HepG2 (cell line): ENCODE results near the gene TF. TPM values are rescaled to one million over a fixed set of nuclear protein-coding genes. Genes with fewer than 3 reads are reported as not detected.
A peak's percentile ranks its signal among the peaks of the same experiment; 100 is the strongest.

Experiments
- ATAC-seq: fragments of 200-7000 bp; cut with Tn5 transposase; 3 replicates; pipeline ENCODE4 v1.9.1; 2020; ENCODE audit warnings: mild to moderate bottlenecking, moderate library complexity
- BruUV-seq: library from RNA; stranded (reverse); fragments of 400-500 nt; replicated peaks from 2 replicates; lab custom pipeline; 2021; lab: Mats Ljungman, UMichigan
- CTCF ChIA-PET: fragments of 300-600 bp; formaldehyde crosslinking; extraction: SDS; loops from one replicate; lab custom pipeline; 2021; ENCODE audit warnings: low total read pairs, inconsistent platforms, low intra/inter-chr PET ratio; lab: Yijun Ruan, JAX
- POLR2A ChIA-PET: fragments of 350-600 bp; sonication (Branson Sonifier 250); formaldehyde crosslinking; loops from one replicate; lab custom pipeline; 2020; ENCODE audit warnings: antibody characterized with exemption, inconsistent platforms; lab: Yijun Ruan, JAX
- DNase-seq: peaks from one replicate; pipeline ENCODE4 v3.0.0-alpha.2; 2015; ENCODE audit warnings: low spot score
- FAIRE-seq: peaks from 3 replicates; lab custom pipeline; 2011; peaks lifted over from hg19 to GRCh38; lab: Jason Lieb, UNC
- H2AFZ ChIP-seq: one replicate; pipeline ENCODE4 v1.6.1; 2011; ENCODE audit warnings: low read length, inconsistent platforms
- H3K27ac ChIP-seq: fragments of 300-600 bp; 3 replicates; pipeline ENCODE4 v1.8.0; 2011; ENCODE audit warnings: mixed run types, mild to moderate bottlenecking, mixed read lengths, low read length, inconsistent platforms; ENCODE audit not compliant: insufficient read depth; ENCODE audit errors: extremely low read length
- H3K27me3 ChIP-seq, 2 experiments: fragments of 200-600 bp in 1 of 2; 2 replicates in 1 of 2; 3 replicates in 1 of 2; pipeline versions ENCODE4 v1.6.0 to v1.8.0; 2011; ENCODE audit warnings: low read length in 2 of 2, mild to moderate bottlenecking in 2 of 2, moderate library complexity in 2 of 2, inconsistent platforms in 1 of 2; ENCODE audit not compliant: insufficient read depth in 2 of 2, control insufficient read depth in 1 of 2
- H3K36me3 ChIP-seq, 2 experiments: fragments of 200-600 bp in 1 of 2; replicated peaks in 1 of 2; 2 replicates in 1 of 2; 3 replicates in 1 of 2; pipeline versions ENCODE4 v1.5.1 to v1.8.0; 2011; ENCODE audit warnings: low read length in 2 of 2, inconsistent platforms in 1 of 2; ENCODE audit not compliant: insufficient read depth in 2 of 2, control insufficient read depth in 1 of 2
- H3K4me1 ChIP-seq: 2 replicates; pipeline ENCODE4 v1.5.1; 2012; ENCODE audit warnings: low read length, inconsistent platforms; ENCODE audit not compliant: insufficient read depth
- H3K4me2 ChIP-seq: 2 replicates; pipeline ENCODE4 v1.6.0; 2011; ENCODE audit warnings: low read depth, low read length, inconsistent platforms
- H3K4me3 ChIP-seq, 3 experiments: fragments of 200-600 bp in 1 of 3; sonication (generic), shearing (Covaris generic) in 1 of 3; replicated peaks in 1 of 3; 2 replicates each; pipeline ENCODE4 v1.5.1; 2011 to 2016; ENCODE audit warnings: low read length in 3 of 3, inconsistent platforms in 2 of 3, low read depth in 2 of 3, mild to moderate bottlenecking in 2 of 3, control low read depth in 1 of 3, mixed read lengths in 1 of 3; ENCODE audit not compliant: insufficient read depth in 1 of 3
- H3K79me2 ChIP-seq: one replicate; pipeline ENCODE4 v1.6.1; 2011; ENCODE audit warnings: low read length, inconsistent platforms; ENCODE audit not compliant: insufficient read depth
- H3K9ac ChIP-seq: 2 replicates; pipeline ENCODE4 v1.6.0; 2011; ENCODE audit warnings: mild to moderate bottlenecking, low read depth, low read length, inconsistent platforms; ENCODE audit not compliant: insufficient read depth
- H3K9me3 ChIP-seq: 2 replicates; pipeline ENCODE4 v1.5.1; 2012; ENCODE audit warnings: mild to moderate bottlenecking, low read length
- H4K20me1 ChIP-seq: 2 replicates; pipeline ENCODE4 v1.6.0; 2011; ENCODE audit warnings: inconsistent platforms, mild to moderate bottlenecking, low read length, moderate library complexity; ENCODE audit not compliant: insufficient read depth
- AGO2 ChIP-seq: fragments of 200-400 bp; formaldehyde crosslinking; optimal IDR thresholded peaks from 2 replicates; pipeline ENCODE3; 2017; ENCODE audit warnings: mild to moderate bottlenecking, low read depth, low read length, moderate library complexity
- BRF2 ChIP-seq: sonication (generic); formaldehyde crosslinking; IDR thresholded peaks from 2 replicates; pipeline ENCODE4 v1.8.1; 2022; ENCODE audit warnings: mild to moderate bottlenecking, missing genetic modification reagents
- CBX2 ChIP-seq, 2 experiments: fragments of 200-600 bp in 1 of 2; sonication (generic); formaldehyde crosslinking in 1 of 2; IDR thresholded peaks; 2 replicates each; pipeline versions ENCODE4 v1.7.0 to v1.8.1; 2018 to 2022; ENCODE audit warnings: low read depth in 2 of 2, low read length in 1 of 2, mild to moderate bottlenecking in 1 of 2, missing genetic modification reagents in 1 of 2
- DNMT3B ChIP-seq: conservative IDR thresholded peaks from 2 replicates; pipeline ENCODE4 v1.6.1; 2016; ENCODE audit warnings: missing biosample characterization, control low read depth
- JDP2 ChIP-seq: sonication (generic); formaldehyde crosslinking; IDR thresholded peaks from 2 replicates; pipeline ENCODE4 v1.8.1; 2022; ENCODE audit warnings: missing genetic modification reagents, borderline replicate concordance
- NONO ChIP-seq, 2 experiments: fragments of 450-650 bp in 1 of 2; sonication (generic) in 1 of 2; formaldehyde crosslinking in 1 of 2; IDR thresholded peaks in 1 of 2; conservative IDR thresholded peaks in 1 of 2; 2 replicates each; pipeline versions ENCODE4 v1.6.1 to v1.8.0; 2017 to 2022; ENCODE audit warnings: mild to moderate bottlenecking in 1 of 2, missing genetic modification reagents in 1 of 2, moderate library complexity in 1 of 2
- PAF1 ChIP-seq: IDR thresholded peaks from 2 replicates; pipeline ENCODE4 v1.6.1; 2016; ENCODE audit warnings: missing genetic modification reagents, missing compliant biosample characterization
- POLR2A ChIP-seq, 2 experiments: IDR thresholded peaks; 2 replicates each; pipeline ENCODE4 v1.6.1; 2011; ENCODE audit warnings: low read depth in 2 of 2, low read length in 2 of 2, mild to moderate bottlenecking in 1 of 2, moderate library complexity in 1 of 2; ENCODE audit not compliant: insufficient read depth in 1 of 2
- POLR2AphosphoS5 ChIP-seq: IDR thresholded peaks from 2 replicates; pipeline ENCODE4 v1.6.1; 2012; ENCODE audit warnings: low read depth, low read length
- POLR2G ChIP-seq: fragments of 200-400 bp; formaldehyde crosslinking; IDR thresholded peaks from 2 replicates; pipeline ENCODE4 v1.6.1; 2018; ENCODE audit warnings: mild to moderate bottlenecking, low read depth, low read length, moderate library complexity
- PPARG ChIP-seq: conservative IDR thresholded peaks from 2 replicates; pipeline ENCODE4 v1.6.1; 2016; ENCODE audit warnings: missing biosample characterization, missing genetic modification reagents
- RBFOX2 ChIP-seq: fragments of 200-400 bp; formaldehyde crosslinking; IDR thresholded peaks from 2 replicates; pipeline ENCODE4 v1.6.1; 2017; ENCODE audit warnings: low read depth, mild to moderate bottlenecking, low read length
- RBM22 ChIP-seq: fragments of 200-400 bp; formaldehyde crosslinking; optimal IDR thresholded peaks from 2 replicates; pipeline ENCODE3; 2017; ENCODE audit warnings: mild to moderate bottlenecking, low read length, moderate library complexity
- REPIN1 ChIP-seq: sonication (generic); formaldehyde crosslinking; IDR thresholded peaks from 2 replicates; pipeline ENCODE4 v1.8.0; 2022; ENCODE audit warnings: missing genetic modification reagents, low read depth, mild to moderate bottlenecking, borderline replicate concordance
- STAT6 ChIP-seq: sonication (generic); formaldehyde crosslinking; IDR thresholded peaks from 2 replicates; pipeline ENCODE4 v1.4.0; 2020; ENCODE audit warnings: missing genetic modification reagents, mild to moderate bottlenecking, borderline replicate concordance
- TOPORS ChIP-seq: sonication (generic); formaldehyde crosslinking; IDR thresholded peaks from 2 replicates; pipeline ENCODE4 v1.8.0; 2023; ENCODE audit warnings: mild to moderate bottlenecking, missing genetic modification reagents
- ZNF205 ChIP-seq: IDR thresholded peaks from 2 replicates; pipeline ENCODE4 v1.6.1; 2018; ENCODE audit warnings: missing biosample characterization, missing genetic modification reagents
- ZNF225 ChIP-seq: sonication (generic); formaldehyde crosslinking; IDR thresholded peaks from 2 replicates; pipeline ENCODE4 v1.4.0; 2020; ENCODE audit warnings: mild to moderate bottlenecking, missing genetic modification reagents
- ZNF343 ChIP-seq: sonication (generic); formaldehyde crosslinking; IDR thresholded peaks from 2 replicates; pipeline ENCODE4 v1.4.0; 2020; ENCODE audit warnings: mild to moderate bottlenecking, missing genetic modification reagents
- ZNF547 ChIP-seq: sonication (generic); formaldehyde crosslinking; IDR thresholded peaks from 2 replicates; pipeline ENCODE4 v1.5.1; 2020; ENCODE audit warnings: mild to moderate bottlenecking, missing genetic modification reagents
- ZNF567 ChIP-seq: sonication (generic); formaldehyde crosslinking; IDR thresholded peaks from 2 replicates; pipeline ENCODE4 v1.8.1; 2023; ENCODE audit warnings: mild to moderate bottlenecking, missing genetic modification reagents, borderline replicate concordance
- ZNF766 ChIP-seq: sonication (generic); formaldehyde crosslinking; IDR thresholded peaks from 2 replicates; pipeline ENCODE4 v1.5.0; 2020; ENCODE audit warnings: missing genetic modification reagents, borderline replicate concordance
- ZSCAN21 ChIP-seq: sonication (generic); formaldehyde crosslinking; IDR thresholded peaks from 2 replicates; pipeline ENCODE4 v1.8.0; 2022; ENCODE audit warnings: mild to moderate bottlenecking, missing genetic modification reagents, moderate library complexity, borderline replicate concordance
- WGBS: methylation state at CpG from one replicate; pipeline ENCODE4 v1.1.6; 2017; ENCODE audit warnings: low lambda C conversion rate; 5-methylcytosine and 5-hydroxymethylcytosine counted together
- in situ Hi-C: cut with HindIII; loops from 2 replicates; pipeline ENCODE4 v1.10.0; 2017; ENCODE audit warnings: low pct_unique_long_range_greater_than_20kb; ENCODE audit not compliant: extremely low pct_ligation_motif_present
- intact Hi-C: fragments of 100-400 bp; cut with micrococcal nuclease; formaldehyde crosslinking; loops from one replicate; pipeline ENCODE4 v1.10.0; 2022; ENCODE audit not compliant: unreplicated experiment
- polyA plus RNA-seq, 8 experiments: library from polyadenylated mRNA; depleted of rRNA in 3 of 8; stranded (reverse) in 7 of 8; unstranded in 1 of 8; fragments of >200 nt; fragmentation: Illumina TruSeq in 4 of 8; extraction: Trizol in 4 of 8; gene quantifications; 2 replicates each; pipeline versions ENCODE4 v1.2.1 to v1.2.3, GENCODE V29; 2011 to 2016; ENCODE audit warnings: low read depth in 4 of 8, missing spikeins in 1 of 8, mixed read lengths in 1 of 8; ENCODE audit not compliant: insufficient read depth in 1 of 8
- total RNA-seq, 5 experiments: library from RNA; depleted of rRNA; stranded (reverse); fragments of >200 nt; fragmentation: Illumina TruSeq; extraction: Trizol; gene quantifications; 2 replicates each; pipeline ENCODE4 v1.2.3, GENCODE V29; 2016; ENCODE audit warnings: low read depth in 1 of 5

The TF gene
- total and polyA plus RNA-seq, 2 of the 13 experiments (the other 11 are each of a cell fraction or from before 2014, with no cell fraction given), result 10,074 to 11,821 TPM

- POLR2A ChIA-PET, result interaction anchor here (0.7 to 1.1 kb wide), 4 partner anchors 30 to 112 kb away, joined by 3 read pairs; partner anchors contain the start of gene TF
- Histone ChIP-seq H3K4me3 (no peak overlapping the region), H2AFZ (no peak overlapping the region), H3K79me2 (no peaks in the 10 kb centered on the region), H3K27ac (no peak overlapping the region), H3K9me3 (no peaks in the 10 kb centered on the region), H4K20me1 (peaks cover 54% of the 10 kb centered on the region), H3K4me1 (peaks cover 10% of the 10 kb centered on the region), H3K36me3 (peaks cover 38 to 74% of the 10 kb centered on the region in 2 experiments), H3K4me2 (no peak overlapping the region), H3K27me3 (no peaks in the 10 kb centered on the region), H3K9ac (no peak overlapping the region)
- ATAC-seq, result no peak
- 94% methylated on average over 8 of the region's 9 CpGs for WGBS
- CTCF ChIA-PET, result no interaction called here
- no TSS peak for BruUV-seq
- intact Hi-C loops (no loop called here), in situ Hi-C loops (no loop called here)
- DNase-seq, result no peak
- no peak for FAIRE-seq
- TF ChIP-seq ZSCAN21 (CRISPR knock-in tag), result no peak
- no peak for TF ChIP-seq ZNF225 (CRISPR knock-in tag)
- no peak for TF ChIP-seq STAT6 (CRISPR knock-in tag)
- TF ChIP-seq ZNF205 (CRISPR knock-in tag), result no peak
- 0 out of 2 replicates have a peak, but pooled peaks have one; percentile 22 for TF ChIP-seq ZNF547 (CRISPR knock-in tag)
- peak; percentile 58 for TF ChIP-seq REPIN1 (CRISPR knock-in tag)
- 0 out of 2 replicates have a peak, but pooled peaks have one; percentile 37 for TF ChIP-seq BRF2
- TF ChIP-seq AGO2, result peak; percentile 86
- peak in 1 of 2 experiments; percentile 36; a peak in 2 of 4 replicates for TF ChIP-seq POLR2A (IDR thresholded peaks at IDR 0.05; ENCODE audit: insufficient read depth in 1 of 2, low read depth in 2 of 2, low read length in 2 of 2)
- 0 out of 2 replicates have a peak, but pooled peaks have one; percentile 44 for TF ChIP-seq TOPORS (CRISPR knock-in tag)
- TF ChIP-seq DNMT3B, result no peak
- no peak for TF ChIP-seq PPARG (CRISPR knock-in tag)
- TF ChIP-seq POLR2G, result peak; percentile 84
- TF ChIP-seq ZNF766, result 0 out of 2 replicates have a peak, but pooled peaks have one; percentile 15
- peak; percentile 93 for TF ChIP-seq RBM22
- peak; percentile 57 for TF ChIP-seq PAF1 (CRISPR knock-in tag)
- no peak for TF ChIP-seq CBX2 (IDR thresholded peaks at IDR 0.05; ENCODE audit: low read depth, low read length)
- no peak for TF ChIP-seq CBX2 (CRISPR knock-in tag; IDR thresholded peaks at IDR 0.05; ENCODE audit: low read depth)
- TF ChIP-seq JDP2 (CRISPR knock-in tag), result no peak
- TF ChIP-seq RBFOX2, result peak; percentile 81
- TF ChIP-seq ZNF343 (CRISPR knock-in tag), result no peak
- TF ChIP-seq NONO (IDR thresholded peaks at IDR 0.05), result no peak
- TF ChIP-seq NONO (CRISPR knock-in tag; conservative IDR thresholded peaks at IDR 0.05), result peak; percentile 49
- TF ChIP-seq ZNF567 (CRISPR knock-in tag), result no peak
- peak; percentile 62; the same call in 1 of the 2 replicates for TF ChIP-seq POLR2AphosphoS5
These were observed 29.1 kb downstream of the TF start for GRCh38 chr3:133775309-133775708.
